Right cardiac atrium (tissue), 5 donors: ENCODE results near the gene TNN. TPM values are rescaled to one million over a fixed set of nuclear protein-coding genes. Genes with fewer than 3 reads are reported as not detected.
A peak's percentile ranks its signal among the peaks of the same experiment; 100 is the strongest.
"Not testable (repeated sequence)": the region's sequence is repeated elsewhere in the genome, so short reads cannot be mapped to it uniquely, and the experiment has no call there.

Source experiments
- ATAC-seq, 2 donors: fragments of 200-7000 bp; cut with Tn5 transposase; one replicate each; pipeline versions ENCODE4 v1.8.0 to v1.9.1; 2020; ENCODE audit warnings: moderate library complexity in 2 of 2, mild to moderate bottlenecking in 1 of 2
- DNase-seq, 3 donors: peaks; one replicate each; pipeline ENCODE4 v3.0.0-alpha.2; 2020
- H3K27ac ChIP-seq: one replicate; pipeline ENCODE4 v1.5.1; 2013; ENCODE audit warnings: mild to moderate bottlenecking, low read length, control low read depth, moderate library complexity
- H3K27me3 ChIP-seq: one replicate; pipeline ENCODE4 v1.6.1; 2013; ENCODE audit not compliant: control insufficient read depth, insufficient read depth
- H3K4me1 ChIP-seq: one replicate; pipeline ENCODE4 v1.6.1; 2013; ENCODE audit warnings: low read length; ENCODE audit not compliant: control insufficient read depth, insufficient read depth
- H3K4me3 ChIP-seq: one replicate; pipeline ENCODE4 v1.5.1; 2013; ENCODE audit warnings: low read length, control low read depth
- H3K9me3 ChIP-seq: one replicate; pipeline ENCODE4 v1.6.1; 2013; ENCODE audit warnings: low read length; ENCODE audit not compliant: control insufficient read depth
- WGBS: extraction: QIAGEN DNeasy Blood & Tissue Kit; methylation state at CpG from one replicate; pipeline ENCODE4 v1.1.7; 2013; 5-methylcytosine and 5-hydroxymethylcytosine counted together
- intact Hi-C, 4 donors: fragments of 100-400 bp; cut with DNase I; formaldehyde crosslinking; loops; one replicate each; pipeline versions ENCODE4 v1.11.0 to v1.14.0; 2022 to 2023
- long read RNA-seq, 4 donors: library from polyadenylated mRNA; unstranded; transcript quantifications; one replicate each; pipeline ENCODE4 v2.0.0, GENCODE V29; 2020 to 2021
- polyA plus RNA-seq: library from polyadenylated mRNA; stranded (reverse); fragments of 200-250 nt; gene quantifications from one replicate; pipeline ENCODE4 v1.2.3, GENCODE V29; 2013
- total RNA-seq, 4 donors: library from RNA; stranded (reverse); fragmentation: NEBNext Ultra II Directional; extraction: Animal tissue kit (Norgen Biotek cat#: 25700); gene quantifications; one replicate each; pipeline ENCODE4 v1.2.1, GENCODE V29; 2021
- donor health status: healthy with polysubstance abuse.
- donor health status: DM: no; HTN: yes; CAD: no.
- donor health status: DM: no; HTN: no; CAD: no.
- donor health status: DM: no; HTN: yes; CAD: no; lungs with severe emphysema.
- donor health status: DM: yes; HTN: yes; CAD: no.

Gene TNN, protein sequence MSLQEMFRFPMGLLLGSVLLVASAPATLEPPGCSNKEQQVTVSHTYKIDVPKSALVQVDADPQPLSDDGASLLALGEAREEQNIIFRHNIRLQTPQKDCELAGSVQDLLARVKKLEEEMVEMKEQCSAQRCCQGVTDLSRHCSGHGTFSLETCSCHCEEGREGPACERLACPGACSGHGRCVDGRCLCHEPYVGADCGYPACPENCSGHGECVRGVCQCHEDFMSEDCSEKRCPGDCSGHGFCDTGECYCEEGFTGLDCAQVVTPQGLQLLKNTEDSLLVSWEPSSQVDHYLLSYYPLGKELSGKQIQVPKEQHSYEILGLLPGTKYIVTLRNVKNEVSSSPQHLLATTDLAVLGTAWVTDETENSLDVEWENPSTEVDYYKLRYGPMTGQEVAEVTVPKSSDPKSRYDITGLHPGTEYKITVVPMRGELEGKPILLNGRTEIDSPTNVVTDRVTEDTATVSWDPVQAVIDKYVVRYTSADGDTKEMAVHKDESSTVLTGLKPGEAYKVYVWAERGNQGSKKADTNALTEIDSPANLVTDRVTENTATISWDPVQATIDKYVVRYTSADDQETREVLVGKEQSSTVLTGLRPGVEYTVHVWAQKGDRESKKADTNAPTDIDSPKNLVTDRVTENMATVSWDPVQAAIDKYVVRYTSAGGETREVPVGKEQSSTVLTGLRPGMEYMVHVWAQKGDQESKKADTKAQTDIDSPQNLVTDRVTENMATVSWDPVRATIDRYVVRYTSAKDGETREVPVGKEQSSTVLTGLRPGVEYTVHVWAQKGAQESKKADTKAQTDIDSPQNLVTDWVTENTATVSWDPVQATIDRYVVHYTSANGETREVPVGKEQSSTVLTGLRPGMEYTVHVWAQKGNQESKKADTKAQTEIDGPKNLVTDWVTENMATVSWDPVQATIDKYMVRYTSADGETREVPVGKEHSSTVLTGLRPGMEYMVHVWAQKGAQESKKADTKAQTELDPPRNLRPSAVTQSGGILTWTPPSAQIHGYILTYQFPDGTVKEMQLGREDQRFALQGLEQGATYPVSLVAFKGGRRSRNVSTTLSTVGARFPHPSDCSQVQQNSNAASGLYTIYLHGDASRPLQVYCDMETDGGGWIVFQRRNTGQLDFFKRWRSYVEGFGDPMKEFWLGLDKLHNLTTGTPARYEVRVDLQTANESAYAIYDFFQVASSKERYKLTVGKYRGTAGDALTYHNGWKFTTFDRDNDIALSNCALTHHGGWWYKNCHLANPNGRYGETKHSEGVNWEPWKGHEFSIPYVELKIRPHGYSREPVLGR (N-terminal part only)
- total RNA-seq (under 1 TPM in 3 of 4 donors, not detected in 1; 0.09 to 0.19 (median 0.18) TPM), polyA plus RNA-seq (0.09 TPM)
- long read RNA-seq, donor 1 = 0 reads
- long read RNA-seq, donor 2 = 0 reads
- long read RNA-seq, donor 3, full-length matches to known transcripts = 1 of 1 reads
- long read RNA-seq, donor 3, partial matches to known transcripts = 0 of 1 reads
- long read RNA-seq, donor 3, other reads (novel, unspliced or antisense) = 0 of 1 reads
- long read RNA-seq, donor 4 = 0 reads

- H3K27me3 ChIP-seq = no peaks in the 10 kb centered on the region
- 62% methylated on average over 9 of the region's 9 CpGs for WGBS
- DNase-seq (no peak), ATAC-seq (no peak)
- intact Hi-C loops = no loop called here
- H3K4me3 ChIP-seq = no peak within 1 kb of the TSS
- H3K4me1 ChIP-seq = no peaks in the 10 kb centered on the region
- H3K27ac ChIP-seq = no peak within 1 kb of the TSS
- no peaks in the 10 kb centered on the region for H3K9me3 ChIP-seq
Measured at GRCh38 chr1:175067362-175068106, at the start of gene TNN. Gene TNN, plus strand, starts transcription at chr1:175067833. Its CDS starts 9,586 bp downstream, at chr1:175077419.

DNA sequence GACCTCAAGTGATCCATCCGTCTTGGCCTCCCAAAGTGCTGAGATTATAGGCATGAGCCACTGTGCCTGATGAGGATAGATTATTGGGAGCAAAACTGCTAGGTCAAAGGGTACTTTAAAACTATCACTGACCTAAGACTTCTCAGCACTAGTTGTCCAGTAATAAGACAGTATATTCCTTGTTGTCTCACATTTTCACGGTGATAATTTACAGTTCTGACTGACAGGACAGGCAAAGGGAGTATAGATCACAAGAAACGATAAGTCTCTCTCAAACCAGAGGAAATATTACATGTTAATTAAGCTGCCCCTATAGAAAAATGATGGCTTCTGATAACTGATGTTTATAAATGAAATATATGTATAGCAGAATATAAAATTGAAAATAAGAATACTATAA, 48.1 kb upstream of the TNN start:
- H3K9me3 ChIP-seq = no peaks in the 10 kb centered on the region
- no peaks in the 10 kb centered on the region for H3K27me3 ChIP-seq
- ATAC-seq (no peak), DNase-seq (no peak)
- intact Hi-C loops = no loop called here
- no peak overlapping the region for H3K27ac ChIP-seq
- WGBS = 87% methylated on average over 3 of the region's 3 CpGs
- H3K4me1 ChIP-seq = no peaks in the 10 kb centered on the region
- H3K4me3 ChIP-seq = no peak overlapping the region

- 3% methylated on average over 42 of the region's 42 CpGs for WGBS
- peak within 1 kb of the TSS; percentile 93 for H3K4me3 ChIP-seq
- no peaks in the 10 kb centered on the region for H3K27me3 ChIP-seq
- H3K27ac ChIP-seq = peak within 1 kb of the TSS; percentile 78
- DNase-seq (peak; percentile 97 to 99 (median 99)), ATAC-seq (peak; percentile 99)
- intact Hi-C loops = loop anchor here in 1 of 4 donors (10.0 kb wide), 1 partner anchor 292 kb away; no protein-coding TSS in a partner anchor
- H3K4me1 ChIP-seq = no peaks in the 10 kb centered on the region
- no peaks in the 10 kb centered on the region for H3K9me3 ChIP-seq
Measured at GRCh38 chr1:175023043-175023921, 44.4 kb upstream of the TNN start, which contains the start of gene MRPS14. Gene MRPS14, minus strand, starts transcription at chr1:175023425. Its CDS starts 17 bp downstream, at chr1:175023408.

- not testable (repeated sequence) for ATAC-seq, H3K27me3 ChIP-seq, H3K4me1 ChIP-seq, H3K9me3 ChIP-seq, DNase-seq
- intact Hi-C loops = loop anchor here in 1 of 4 donors (10.0 kb wide), 1 partner anchor 291 kb away; no protein-coding TSS in a partner anchor
- 95% methylated on average over 2 of the region's 2 CpGs for WGBS
- peak overlapping the region; percentile 93 for H3K4me3 ChIP-seq
- peak overlapping the region; percentile 78 for H3K27ac ChIP-seq
Measured at GRCh38 chr1:175023922-175024242, 43.8 kb upstream of the TNN start.

DNA sequence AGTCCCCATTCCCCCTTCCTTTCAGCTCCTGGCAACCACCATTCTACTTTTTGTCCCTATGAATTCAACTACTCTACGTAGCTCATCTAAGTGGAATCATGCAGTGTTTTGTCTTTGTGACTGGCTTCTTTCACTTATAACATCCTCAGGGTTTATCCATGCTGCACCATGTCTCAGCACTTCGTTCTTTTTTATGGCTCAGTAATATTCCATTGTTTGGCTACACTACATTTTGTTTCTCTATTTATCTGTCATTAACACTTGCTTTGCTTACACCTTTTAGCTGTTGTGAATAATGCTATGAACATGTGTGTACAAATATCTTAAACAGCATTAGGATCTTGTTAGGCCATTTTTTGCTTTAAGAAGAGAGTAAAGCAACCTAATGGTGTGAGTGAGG, 42.9 kb upstream of the TNN start:
- intact Hi-C loops = loop anchor here in 1 of 4 donors (10.0 kb wide), 1 partner anchor 290 kb away; no protein-coding TSS in a partner anchor
- Histone ChIP-seq H3K4me1 (no peaks in the 10 kb centered on the region), H3K27ac (no peak overlapping the region), H3K9me3 (no peaks in the 10 kb centered on the region), H3K4me3 (no peak overlapping the region), H3K27me3 (no peaks in the 10 kb centered on the region)
- ATAC-seq = no peak
- no peak for DNase-seq
- 99% methylated on average over 2 of the region's 2 CpGs for WGBS

DNA sequence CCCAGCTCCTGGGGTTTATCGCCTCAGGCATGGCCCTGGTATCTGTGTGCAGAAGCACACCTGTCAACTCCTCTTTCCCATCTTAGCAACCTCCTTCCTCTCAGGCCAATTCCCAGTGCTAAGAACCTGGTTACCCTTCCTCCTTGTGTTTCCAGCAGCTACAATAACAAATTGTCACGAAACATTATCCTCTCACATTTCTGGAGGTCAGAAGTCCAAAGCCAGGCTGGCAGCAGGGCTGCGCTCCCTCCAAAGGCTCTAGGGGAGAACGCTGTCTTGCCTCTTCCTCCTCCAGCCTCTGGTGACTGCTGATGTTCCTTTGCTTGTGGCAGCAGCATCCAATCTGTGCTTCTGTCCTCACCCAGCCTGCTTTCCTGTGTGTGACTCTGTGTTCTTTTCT, 33.7 kb upstream of the TNN start:
- no peaks in the 10 kb centered on the region for H3K27me3 ChIP-seq
- H3K4me3 ChIP-seq = no peak overlapping the region
- intact Hi-C loops = loop anchor here in 3 of 4 donors (5.0 to 10.0 kb wide), 4 partner anchors 88 to 291 kb away; no protein-coding TSS in a partner anchor
- H3K4me1 ChIP-seq = no peaks in the 10 kb centered on the region
- no peak for DNase-seq
- 77% methylated on average over 4 of the region's 4 CpGs for WGBS
- H3K9me3 ChIP-seq = no peaks in the 10 kb centered on the region
- no peak overlapping the region for H3K27ac ChIP-seq
- no peak for ATAC-seq

DNA sequence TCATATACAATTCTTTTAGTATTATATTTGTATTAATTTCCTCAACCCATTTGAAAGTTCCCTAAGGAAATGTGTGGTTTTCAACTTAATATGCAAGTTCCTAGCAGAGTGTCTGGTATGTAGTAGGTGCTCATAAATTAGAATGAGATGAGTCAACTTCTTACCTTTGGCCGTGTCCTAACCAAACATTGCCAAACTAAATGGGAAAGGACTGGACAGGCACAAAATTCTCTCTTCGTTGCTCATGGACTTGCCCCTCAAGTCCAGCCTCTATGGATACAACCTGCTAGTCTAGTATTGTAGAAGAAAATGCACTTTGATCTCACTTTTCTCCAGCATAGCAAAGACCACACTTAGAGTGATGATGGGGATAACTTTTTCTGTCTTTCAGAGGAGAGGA, 32.9 kb upstream of the TNN start:
- no peak overlapping the region for H3K4me3 ChIP-seq
- no peaks in the 10 kb centered on the region for H3K4me1 ChIP-seq
- intact Hi-C loops = loop anchor here in 3 of 4 donors (5.0 to 10.0 kb wide), 4 partner anchors 88 to 290 kb away; no protein-coding TSS in a partner anchor
- DNase-seq (no peak), ATAC-seq (no peak)
- no peaks in the 10 kb centered on the region for H3K9me3 ChIP-seq
- H3K27me3 ChIP-seq = no peaks in the 10 kb centered on the region
- H3K27ac ChIP-seq = no peak overlapping the region
- 81% methylated on average over 2 of the region's 2 CpGs for WGBS

DNA sequence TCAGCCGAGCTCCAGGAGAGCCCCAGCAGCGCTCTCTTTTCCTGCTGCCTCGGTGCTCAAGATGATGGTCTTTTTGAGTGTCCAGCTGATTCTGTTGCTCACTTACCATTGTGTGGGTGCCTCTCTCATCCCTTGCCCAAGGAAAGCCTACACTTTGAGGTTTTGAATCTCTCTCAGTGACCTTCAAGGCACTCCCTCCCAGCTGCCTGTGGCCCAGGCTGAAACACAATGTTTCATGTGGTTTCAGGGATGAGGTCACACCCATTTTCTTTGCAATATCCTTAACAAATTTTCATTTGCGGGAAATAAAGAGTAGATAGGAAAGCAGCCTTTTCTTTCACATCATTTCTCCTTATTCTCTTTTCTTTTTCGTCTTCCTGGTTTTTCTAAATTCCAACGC, 31.8 kb upstream of the TNN start:
- WGBS = 90% methylated on average over 6 of the region's 6 CpGs
- H3K4me1 ChIP-seq = no peaks in the 10 kb centered on the region
- no peaks in the 10 kb centered on the region for H3K9me3 ChIP-seq
- no peak overlapping the region for H3K4me3 ChIP-seq
- intact Hi-C loops = loop anchor here in 1 of 4 donors (10.0 kb wide), 1 partner anchor 289 kb away; no protein-coding TSS in a partner anchor
- no peak for DNase-seq
- H3K27ac ChIP-seq = no peak overlapping the region
- no peaks in the 10 kb centered on the region for H3K27me3 ChIP-seq
- ATAC-seq = no peak

GRCh38 chr1:175036476-175036875, 31.2 kb upstream of the TNN start:
- ATAC-seq (no peak), DNase-seq (no peak)
- WGBS = 68% methylated on average over 3 of the region's 3 CpGs
- intact Hi-C loops = loop anchor here in 1 of 4 donors (10.0 kb wide), 1 partner anchor 288 kb away; no protein-coding TSS in a partner anchor
- H3K9me3 ChIP-seq = no peaks in the 10 kb centered on the region
- no peaks in the 10 kb centered on the region for H3K4me1 ChIP-seq
- no peak overlapping the region for H3K4me3 ChIP-seq
- no peaks in the 10 kb centered on the region for H3K27me3 ChIP-seq
- no peak overlapping the region for H3K27ac ChIP-seq
